HG03442 (cell line): Measurements from ENCODE around the gene SGSM1.

Experiments used
- ATAC-seq: cut with Tn5 transposase; IDR thresholded peaks from one replicate; pipeline ENCODE4 v1.9.1; 2021; ENCODE audit warnings: mild to moderate bottlenecking, moderate library complexity; ENCODE audit not compliant: unreplicated experiment

Gene SGSM1

GRCh38 chr22:24973872-24974271, 167.9 kb downstream of the SGSM1 start:
- no peak for ATAC-seq

DNA sequence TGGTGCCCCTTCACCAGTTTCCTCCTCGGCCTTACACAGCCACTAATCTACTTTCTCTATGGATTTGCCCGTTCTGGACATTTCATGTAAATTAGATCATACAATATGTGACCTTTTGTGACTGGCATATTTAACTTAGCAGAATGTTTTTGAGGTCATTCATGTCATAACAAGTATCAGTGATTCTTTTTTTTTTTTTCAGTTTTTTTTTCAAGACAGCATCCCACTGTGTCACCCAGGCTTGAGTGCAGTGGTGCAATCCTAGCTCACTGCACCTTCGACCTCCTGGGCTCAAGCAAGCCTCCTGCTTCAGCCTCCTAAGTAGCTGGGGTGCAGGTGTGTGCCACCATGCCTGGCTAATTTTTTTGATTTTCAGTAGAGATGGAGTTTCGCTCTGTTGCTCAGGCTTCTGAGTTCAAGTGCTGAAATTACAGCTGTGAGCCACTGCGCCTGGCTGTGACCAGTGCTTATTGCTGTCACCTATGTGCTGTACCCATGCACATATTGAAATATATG, 169.2 kb downstream of the SGSM1 start:
- ATAC-seq, result no peak

DNA sequence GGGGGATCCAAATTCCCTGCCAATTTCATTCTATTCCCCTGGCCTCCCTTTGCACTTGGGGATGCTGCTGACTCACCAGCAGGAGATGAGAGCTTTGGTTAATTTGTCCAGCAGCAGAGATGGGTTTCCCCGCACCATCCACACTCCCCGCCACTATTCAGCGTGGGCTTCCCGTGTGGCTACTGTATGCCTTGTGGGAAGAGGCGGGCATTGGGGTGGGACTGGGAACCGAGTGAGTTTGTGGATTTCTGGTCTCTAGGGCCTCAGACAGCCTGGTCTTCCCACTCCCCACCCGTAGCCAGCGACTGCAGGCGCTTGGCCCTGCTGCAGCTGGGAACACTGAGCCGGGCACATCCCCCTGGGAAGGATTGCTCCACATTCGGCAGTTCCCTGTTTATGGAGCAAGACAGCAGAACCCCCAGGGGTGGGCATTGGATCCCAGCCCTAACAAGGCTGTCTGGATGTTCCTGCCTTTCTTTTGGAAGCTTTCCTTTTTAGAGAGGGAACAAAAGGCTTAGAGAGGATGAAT, 169.9 kb downstream of the SGSM1 start:
- ATAC-seq, result no peak

DNA sequence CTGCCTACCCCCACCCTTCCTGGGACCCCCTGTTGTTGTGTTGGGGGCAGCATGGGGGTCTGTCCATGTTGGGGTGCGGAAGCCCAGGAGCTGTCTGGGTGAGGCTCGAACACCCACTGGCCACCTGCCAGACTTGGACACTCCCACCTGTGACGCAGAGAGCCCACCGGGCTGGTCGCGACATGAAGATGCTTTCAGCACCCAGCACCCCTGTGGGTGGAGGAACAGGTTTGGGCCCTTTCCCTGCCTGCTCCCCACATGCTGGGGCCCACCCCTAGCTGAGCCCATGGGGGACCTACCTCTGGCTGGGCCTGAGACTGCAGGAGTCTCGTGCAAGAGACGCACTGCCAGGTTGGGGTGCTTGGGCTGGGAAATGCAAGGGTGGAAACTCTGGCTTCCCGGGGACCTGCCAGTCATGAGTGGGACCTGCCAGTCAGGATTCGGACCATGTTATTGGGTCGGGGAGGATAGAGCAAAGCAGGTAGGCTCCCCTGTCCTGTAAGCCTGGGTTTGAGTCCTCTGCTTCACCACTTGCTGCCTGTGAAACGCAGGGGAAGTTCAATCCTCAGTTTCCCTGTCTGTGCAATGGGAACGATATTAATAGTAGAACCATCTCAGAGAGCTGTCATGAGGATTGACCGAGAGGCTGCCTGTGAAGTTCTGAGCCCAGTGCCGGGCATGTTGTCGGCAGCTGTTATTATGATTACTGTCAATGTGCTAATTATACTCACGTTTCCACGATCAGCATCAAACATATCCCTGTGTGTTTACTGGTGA, 170.6 kb downstream of the SGSM1 start:
- ATAC-seq, result no peak
